ENCODE results near the gene ABHD15. TPM values are rescaled to one million over a fixed set of nuclear protein-coding genes. Genes with fewer than 3 reads are reported as not detected.
A peak's percentile ranks its signal among the peaks of the same experiment; 100 is the strongest.

ABHD15 gene
- polyA plus RNA-seq, 3 donors, result 3.1 to 4.6 (median 3.6) TPM

DNA sequence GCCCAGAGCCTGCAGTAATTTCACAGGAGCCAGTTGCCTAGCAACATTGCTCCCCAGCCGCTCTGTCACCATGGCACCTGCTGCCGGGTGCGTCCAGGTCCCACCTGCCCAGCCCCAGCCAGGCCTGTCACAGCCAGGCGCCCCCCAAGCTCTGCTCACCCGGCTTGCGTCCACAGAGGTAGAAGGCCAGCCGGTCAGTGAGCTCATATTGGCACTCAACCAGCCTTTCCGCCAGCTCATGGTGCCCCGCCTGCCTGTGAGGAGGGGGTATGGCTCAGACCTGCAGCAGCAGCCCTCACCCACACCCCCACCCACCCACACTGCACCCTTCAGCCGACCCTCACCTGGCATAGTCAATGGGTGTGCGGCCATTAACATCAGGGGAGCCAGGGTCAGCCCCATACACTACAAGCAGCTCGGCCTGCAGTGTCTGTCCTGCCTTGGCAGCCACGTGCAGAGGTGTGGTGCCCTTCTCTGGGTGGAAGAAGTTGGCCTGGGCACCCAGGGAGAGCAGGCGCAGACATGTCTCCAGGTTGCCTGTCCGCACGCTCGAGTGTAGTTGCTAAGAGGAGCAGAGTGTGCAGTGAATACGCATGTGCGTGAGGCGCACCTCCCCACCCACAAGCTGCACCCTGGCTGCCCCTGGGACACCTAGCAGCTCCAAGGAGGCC, 14.9 kb upstream of the ABHD15 start:
- H3K4me3 ChIP-seq (replicated peaks in 1 of 3; ENCODE audit: low read depth in 2 of 3, low read length in 3 of 3), result no peak overlapping the region
- Mint-ChIP-seq H3K27ac (no peak overlapping the region), H3K27me3 (ENCODE audit: low read depth in 3 of 3) (no peaks in the 10 kb centered on the region), H3K4me1 (peaks cover 32% of the 10 kb centered on the region), H3K4me3 (no peak overlapping the region), H3K9me3 (no peaks in the 10 kb centered on the region), H3K36me3 (peaks cover 41 to 69% of the 10 kb centered on the region in 2 donors)
- peaks cover 29% of the 10 kb centered on the region in 2 donors for H3K4me1 ChIP-seq (ENCODE audit: control insufficient read depth in 1 of 2, insufficient read depth in 2 of 2, low read length in 2 of 2)
- TF ChIP-seq, protein P1, sequence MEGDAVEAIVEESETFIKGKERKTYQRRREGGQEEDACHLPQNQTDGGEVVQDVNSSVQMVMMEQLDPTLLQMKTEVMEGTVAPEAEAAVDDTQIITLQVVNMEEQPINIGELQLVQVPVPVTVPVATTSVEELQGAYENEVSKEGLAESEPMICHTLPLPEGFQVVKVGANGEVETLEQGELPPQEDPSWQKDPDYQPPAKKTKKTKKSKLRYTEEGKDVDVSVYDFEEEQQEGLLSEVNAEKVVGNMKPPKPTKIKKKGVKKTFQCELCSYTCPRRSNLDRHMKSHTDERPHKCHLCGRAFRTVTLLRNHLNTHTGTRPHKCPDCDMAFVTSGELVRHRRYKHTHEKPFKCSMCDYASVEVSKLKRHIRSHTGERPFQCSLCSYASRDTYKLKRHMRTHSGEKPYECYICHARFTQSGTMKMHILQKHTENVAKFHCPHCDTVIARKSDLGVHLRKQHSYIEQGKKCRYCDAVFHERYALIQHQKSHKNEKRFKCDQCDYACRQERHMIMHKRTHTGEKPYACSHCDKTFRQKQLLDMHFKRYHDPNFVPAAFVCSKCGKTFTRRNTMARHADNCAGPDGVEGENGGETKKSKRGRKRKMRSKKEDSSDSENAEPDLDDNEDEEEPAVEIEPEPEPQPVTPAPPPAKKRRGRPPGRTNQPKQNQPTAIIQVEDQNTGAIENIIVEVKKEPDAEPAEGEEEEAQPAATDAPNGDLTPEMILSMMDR (IDR thresholded peaks at IDR 0.05), result no peak
- 92% methylated on average over 15 of the region's 20 CpGs for WGBS (ENCODE audit: insufficient coverage)
- peaks cover 48 to 62% of the 10 kb centered on the region in 2 donors for H3K36me3 ChIP-seq (replicated peaks in 1 of 2; ENCODE audit: control insufficient read depth in 1 of 2, insufficient read depth in 2 of 2, low read length in 2 of 2)
- intact Hi-C loops (cut with micrococcal nuclease), result loop anchor here (2.0 to 10.0 kb wide), 3 partner anchors 37 to 511 kb away; no protein-coding TSS in a partner anchor
- no peaks in the 10 kb centered on the region for H3K27me3 ChIP-seq (ENCODE audit: control insufficient read depth in 2 of 2, insufficient read depth in 2 of 2, low read length in 2 of 2)
- peaks cover 40% of the 10 kb centered on the region for H3K79me2 ChIP-seq (ENCODE audit: insufficient read depth, low read length)
- no peak overlapping the region for H2AFZ ChIP-seq (ENCODE audit: insufficient read depth, low read depth, low read length, poor library complexity, severe bottlenecking)
- no peak overlapping the region for H3K27ac ChIP-seq (ENCODE audit: low read depth in 1 of 2, low read length in 2 of 2)
- H3K9me3 ChIP-seq (replicated peaks in 1 of 2; ENCODE audit: control insufficient read depth in 1 of 2, insufficient read depth in 1 of 2, low read length in 2 of 2), result no peaks in the 10 kb centered on the region
- no peak overlapping the region for H3K4me2 ChIP-seq (replicated peaks; ENCODE audit: extremely low read depth, low read length, poor library complexity, severe bottlenecking)
- DNase-seq, result no peak
- no peak overlapping the region for H3K9ac ChIP-seq (ENCODE audit: insufficient read depth, low read length, poor library complexity, severe bottlenecking)
- H4K20me1 ChIP-seq (ENCODE audit: insufficient read depth, low read length), result peaks cover 70% of the 10 kb centered on the region

DNA sequence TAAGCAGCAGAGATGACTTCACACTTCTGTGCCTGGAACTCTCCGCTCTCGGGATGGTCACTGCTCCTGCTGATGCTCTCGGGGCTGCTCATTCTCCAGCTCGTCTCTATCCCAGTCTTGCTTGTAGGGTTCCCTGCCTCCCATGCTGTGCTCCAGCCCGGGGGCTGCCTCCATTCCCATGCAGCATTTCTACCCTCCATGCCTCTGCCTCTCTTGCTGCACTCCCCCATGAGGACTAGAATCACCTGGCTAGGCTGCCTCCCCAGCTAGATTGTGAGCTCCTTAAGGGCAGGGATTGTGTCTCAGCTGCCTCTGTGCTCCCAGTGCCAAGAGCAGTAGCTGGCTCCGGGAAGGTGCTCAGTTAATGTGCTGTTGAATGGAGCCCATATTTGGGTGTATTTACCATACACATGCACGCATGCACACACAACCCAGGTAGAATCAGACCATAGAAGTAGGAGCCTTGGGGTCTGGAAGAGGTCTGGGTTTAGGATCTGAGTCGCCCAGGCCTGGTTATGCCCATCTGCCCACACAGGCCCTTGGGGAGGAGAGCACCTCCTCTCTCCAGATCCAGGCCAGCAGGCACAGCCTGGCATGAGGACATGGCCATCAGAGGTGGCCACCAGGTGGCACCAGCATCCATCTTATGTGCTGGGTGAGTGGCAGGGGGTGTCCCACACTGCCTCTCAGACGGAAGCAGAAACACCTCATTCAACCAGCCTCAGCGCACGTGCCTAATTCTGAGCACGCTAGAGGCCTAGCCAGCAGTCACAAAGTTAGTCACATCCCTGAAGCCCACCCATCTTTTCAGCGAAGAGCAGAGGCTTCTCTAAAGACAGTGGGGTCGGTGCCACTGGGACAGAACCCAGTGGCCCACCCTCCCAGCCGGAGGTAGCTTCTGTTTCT, 13.3 kb upstream of the ABHD15 start:
- Histone ChIP-seq H3K36me3 (replicated peaks in 1 of 2; ENCODE audit: control insufficient read depth in 1 of 2, insufficient read depth in 2 of 2, low read length in 2 of 2) (peaks cover 64 to 78% of the 10 kb centered on the region in 2 donors), H3K4me1 (ENCODE audit: control insufficient read depth in 1 of 2, insufficient read depth in 2 of 2, low read length in 2 of 2) (peaks cover 13% of the 10 kb centered on the region in 2 donors), H3K27ac (ENCODE audit: low read depth in 1 of 2, low read length in 2 of 2) (no peak overlapping the region), H3K9ac (ENCODE audit: insufficient read depth, low read length, poor library complexity, severe bottlenecking) (no peak overlapping the region), H3K27me3 (ENCODE audit: control insufficient read depth in 2 of 2, insufficient read depth in 2 of 2, low read length in 2 of 2) (no peaks in the 10 kb centered on the region), H3K9me3 (replicated peaks in 1 of 2; ENCODE audit: control insufficient read depth in 1 of 2, insufficient read depth in 1 of 2, low read length in 2 of 2) (no peaks in the 10 kb centered on the region), H2AFZ (ENCODE audit: insufficient read depth, low read depth, low read length, poor library complexity, severe bottlenecking) (no peak overlapping the region), H3K79me2 (ENCODE audit: insufficient read depth, low read length) (peaks cover 24% of the 10 kb centered on the region), H4K20me1 (ENCODE audit: insufficient read depth, low read length) (peaks cover 54% of the 10 kb centered on the region), H3K4me3 (replicated peaks in 1 of 3; ENCODE audit: low read depth in 2 of 3, low read length in 3 of 3) (no peak overlapping the region), H3K4me2 (replicated peaks; ENCODE audit: extremely low read depth, low read length, poor library complexity, severe bottlenecking) (no peak overlapping the region)
- Mint-ChIP-seq H3K36me3 (peaks cover 51 to 84% of the 10 kb centered on the region in 2 donors), H3K4me1 (peaks cover 16% of the 10 kb centered on the region), H3K9me3 (no peaks in the 10 kb centered on the region), H3K27ac (peak overlapping the region in 3 of 7 donors; percentile 10 to 51 (median 45)), H3K27me3 (ENCODE audit: low read depth in 3 of 3) (no peaks in the 10 kb centered on the region), H3K4me3 (no peak overlapping the region)
- intact Hi-C loops (cut with micrococcal nuclease), result loop anchor here (2.0 to 10.0 kb wide), 3 partner anchors 39 to 512 kb away; no protein-coding TSS in a partner anchor
- WGBS (ENCODE audit: insufficient coverage), result 63% methylated on average over 11 of the region's 15 CpGs
- TF ChIP-seq, protein P1 (IDR thresholded peaks at IDR 0.05), result peak; percentile 84
- peak; percentile 86 to 91 (median 88) for DNase-seq
